Endodermal cell (in vitro differentiated cells): ENCODE measurements around the gene LCORL. TPM values are rescaled to one million over a fixed set of nuclear protein-coding genes. Genes with fewer than 3 reads are reported as not detected.

ENCODE experiments used
- DNase-seq: peaks from one replicate; pipeline ENCODE4 v3.0.0-alpha.2; 2017
- H3K27ac ChIP-seq: 2 replicates; pipeline ENCODE4 v1.5.1; 2013; ENCODE audit warnings: mild to moderate bottlenecking, low read depth, low read length, moderate library complexity
- H3K27me3 ChIP-seq: 2 replicates; pipeline ENCODE4 v1.6.1; 2013; ENCODE audit warnings: mild to moderate bottlenecking, low read length, moderate library complexity; ENCODE audit not compliant: insufficient read depth, control insufficient read depth, poor library complexity, severe bottlenecking
- H3K36me3 ChIP-seq: 2 replicates; pipeline ENCODE4 v1.7.0; 2013; ENCODE audit warnings: mild to moderate bottlenecking, low read length, moderate library complexity; ENCODE audit not compliant: control insufficient read depth, insufficient read depth
- H3K4me1 ChIP-seq: one replicate; pipeline ENCODE4 v1.7.0; 2013; ENCODE audit warnings: low read length; ENCODE audit not compliant: control insufficient read depth, insufficient read depth
- H3K4me3 ChIP-seq: 2 replicates; pipeline ENCODE4 v1.5.1; 2013; ENCODE audit warnings: mild to moderate bottlenecking, low read length, moderate library complexity
- H3K9ac ChIP-seq: 2 replicates; pipeline ENCODE4 v1.6.1; 2013; ENCODE audit warnings: mild to moderate bottlenecking, low read length, moderate library complexity; ENCODE audit not compliant: poor library complexity, severe bottlenecking; ENCODE audit errors: extremely low read depth
- H3K9me3 ChIP-seq: 2 replicates; pipeline ENCODE4 v1.6.1; 2013; ENCODE audit warnings: mild to moderate bottlenecking, low read length, moderate library complexity; ENCODE audit not compliant: control insufficient read depth
- H3K27ac Mint-ChIP-seq: 2 replicates; pipeline ENCODE4 v1.8.0; 2020; ENCODE audit warnings: mixed read lengths
- H3K27me3 Mint-ChIP-seq: 2 replicates; pipeline ENCODE4 v1.8.0; 2021; ENCODE audit warnings: mild to moderate bottlenecking, mixed read lengths; ENCODE audit not compliant: insufficient read depth
- H3K36me3 Mint-ChIP-seq: 2 replicates; pipeline ENCODE4 v1.8.0; 2020; ENCODE audit warnings: low read depth, mixed read lengths
- H3K4me1 Mint-ChIP-seq: 2 replicates; pipeline ENCODE4 v1.8.0; 2020; ENCODE audit warnings: mixed read lengths
- H3K4me3 Mint-ChIP-seq: 2 replicates; pipeline ENCODE4 v1.8.0; 2020; ENCODE audit warnings: mild to moderate bottlenecking, moderate library complexity, mixed read lengths
- H3K9me3 Mint-ChIP-seq: 2 replicates; pipeline ENCODE4 v1.8.0; 2020; ENCODE audit warnings: mild to moderate bottlenecking, mixed read lengths
- CTCF ChIP-seq: fragments of 200-600 bp; sonication (generic); conservative IDR thresholded peaks from 2 replicates; pipeline ENCODE4 v1.5.0; 2021; ENCODE audit warnings: antibody characterized with exemption, mild to moderate bottlenecking
- WGBS, 2 experiments: methylation state at CpG; one replicate each; pipeline versions ENCODE4 v1.1.5 to v1.1.7; 2013; ENCODE audit warnings: missing lambda C conversion rate in 2 of 2, mixed read lengths in 1 of 2; ENCODE audit not compliant: insufficient coverage in 1 of 2, insufficient read length in 1 of 2; 5-methylcytosine and 5-hydroxymethylcytosine counted together
- total RNA-seq, 2 donors: library from RNA; stranded (reverse); fragmentation: NEBNext Ultra II Directional in 1 of 2; extraction: Animal tissue kit (Norgen Biotek cat#: 25700) in 1 of 2; gene quantifications; 2 replicates in 1 of 2; 3 replicates in 1 of 2; pipeline ENCODE4 v1.2.1, GENCODE V29; 2021

Gene LCORL
- total RNA-seq, 2 donors from 2014 or later, result 20.4 to 34.5 TPM

- Mint-ChIP-seq H3K4me3 (no peak overlapping the region), H3K27ac (no peak overlapping the region), H3K9me3 (no peaks in the 10 kb centered on the region), H3K4me1 (no peaks in the 10 kb centered on the region), H3K27me3 (no peaks in the 10 kb centered on the region), H3K36me3 (peaks cover under 1% of the 10 kb centered on the region)
- Histone ChIP-seq H3K9ac (no peak overlapping the region), H3K27me3 (no peaks in the 10 kb centered on the region), H3K9me3 (no peaks in the 10 kb centered on the region), H3K4me1 (no peaks in the 10 kb centered on the region), H3K36me3 (peaks cover 4% of the 10 kb centered on the region), H3K27ac (no peak overlapping the region), H3K4me3 (no peak overlapping the region)
- no peak for TF ChIP-seq CTCF
- DNase-seq, result no peak
- WGBS, 2 experiments, result 100% methylated on average over 1 of the region's 1 CpG
These were observed 54.5 kb downstream of the LCORL start for GRCh38 chr4:17967078-17967477.

DNA sequence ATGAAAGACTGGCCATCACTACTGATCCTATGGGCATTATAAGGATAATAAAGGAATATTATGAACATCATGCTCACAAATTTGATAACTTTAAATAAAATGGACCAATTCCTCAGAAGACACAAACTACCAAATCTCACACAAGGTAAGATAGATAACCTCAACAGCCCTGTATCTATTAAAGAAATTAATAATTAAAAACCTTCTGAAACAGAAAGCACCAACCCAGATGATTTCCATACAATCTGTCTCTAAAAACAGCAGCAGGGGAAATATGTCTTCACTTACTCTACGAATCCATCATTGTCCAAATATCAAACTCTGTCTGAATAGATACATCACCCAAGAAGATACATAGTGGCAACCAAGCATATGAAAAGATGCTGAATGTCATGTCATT, 55.2 kb downstream of the LCORL start:
- no peak overlapping the region for H3K27ac ChIP-seq
- 90% methylated on average over 1 of the region's 1 CpG; no CpG with 5 or more reads in 1 of the 2 experiments for WGBS, 2 experiments
- TF ChIP-seq CTCF, result no peak
- H3K27me3 ChIP-seq, result no peaks in the 10 kb centered on the region
- Mint-ChIP-seq H3K4me1 (no peaks in the 10 kb centered on the region), H3K4me3 (no peak overlapping the region), H3K27me3 (no peaks in the 10 kb centered on the region), H3K27ac (no peak overlapping the region), H3K36me3 (peaks cover 4% of the 10 kb centered on the region), H3K9me3 (no peaks in the 10 kb centered on the region)
- no peak for DNase-seq
- H3K36me3 ChIP-seq, result peaks cover 9% of the 10 kb centered on the region
- H3K4me1 ChIP-seq, result no peaks in the 10 kb centered on the region
- no peaks in the 10 kb centered on the region for H3K9me3 ChIP-seq
- H3K9ac ChIP-seq, result no peak overlapping the region
- H3K4me3 ChIP-seq, result no peak overlapping the region

DNA sequence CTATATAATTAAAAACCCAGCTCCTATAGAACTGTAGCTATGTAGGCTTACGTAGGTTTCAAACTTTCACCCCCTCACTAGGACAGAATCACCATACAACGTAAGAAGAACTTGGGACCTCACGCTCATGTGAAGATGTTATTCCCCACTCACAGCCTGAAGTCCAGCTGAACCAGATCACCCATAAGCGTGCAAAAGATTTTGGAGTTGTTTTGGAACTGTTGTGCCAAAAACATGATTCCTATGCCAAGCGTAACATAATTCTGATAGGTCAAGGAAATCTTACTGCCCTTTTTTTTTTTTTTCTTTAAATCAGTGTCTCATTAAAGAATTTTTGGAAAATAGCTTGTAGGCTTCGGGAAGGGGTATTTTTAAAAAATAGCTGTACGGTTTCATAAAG, 57.0 kb downstream of the LCORL start:
- no peak overlapping the region for H3K9ac ChIP-seq
- TF ChIP-seq CTCF, result no peak
- no peaks in the 10 kb centered on the region for H3K9me3 ChIP-seq

More for the DNA sequence above, 57.0 kb downstream of the LCORL start:
- no peaks in the 10 kb centered on the region for H3K9me3 Mint-ChIP-seq
- H3K27me3 ChIP-seq, result no peaks in the 10 kb centered on the region
- no peaks in the 10 kb centered on the region for H3K27me3 Mint-ChIP-seq
- WGBS, 2 experiments, result 97 to 100% methylated on average over 3 to 7 of the region's 7 CpGs
- no peaks in the 10 kb centered on the region for H3K4me1 Mint-ChIP-seq
- no peaks in the 10 kb centered on the region for H3K4me1 ChIP-seq
- H3K36me3 ChIP-seq, result peaks cover 19% of the 10 kb centered on the region
- no peak overlapping the region for H3K27ac Mint-ChIP-seq
- no peak overlapping the region for H3K4me3 ChIP-seq
- no peak overlapping the region for H3K27ac ChIP-seq
- H3K36me3 Mint-ChIP-seq, result peaks cover 7% of the 10 kb centered on the region
- no peak overlapping the region for H3K4me3 Mint-ChIP-seq
- no peak for DNase-seq
